Mesothelial cell of epicardium (in vitro differentiated cells): ENCODE measurements around the gene USO1. TPM values are rescaled to one million over a fixed set of nuclear protein-coding genes. Genes with fewer than 3 reads are reported as not detected.

Experiments used
- DNase-seq, 2 experiments: peaks; one replicate each; pipeline ENCODE4 v3.0.0; 2021; ENCODE audit warnings: low spot score in 2 of 2; ENCODE audit not compliant: unreplicated experiment in 2 of 2
- H3K27ac Mint-ChIP-seq: 2 replicates; pipeline ENCODE4 v1.8.0; 2021; ENCODE audit warnings: mixed read lengths
- H3K27me3 Mint-ChIP-seq: 2 replicates; pipeline ENCODE4 v1.8.0; 2021; ENCODE audit warnings: low read depth, mixed read lengths
- H3K36me3 Mint-ChIP-seq: 2 replicates; pipeline ENCODE4 v1.8.0; 2021; ENCODE audit warnings: mixed read lengths
- H3K4me1 Mint-ChIP-seq: 2 replicates; pipeline ENCODE4 v1.8.0; 2021; ENCODE audit warnings: mixed read lengths
- H3K4me3 Mint-ChIP-seq: 2 replicates; pipeline ENCODE4 v1.8.0; 2021; ENCODE audit warnings: mild to moderate bottlenecking, moderate library complexity, mixed read lengths
- H3K9me3 Mint-ChIP-seq: 2 replicates; pipeline ENCODE4 v1.8.0; 2021; ENCODE audit warnings: mixed read lengths
- total RNA-seq: library from RNA; stranded (reverse); gene quantifications from 3 replicates; pipeline ENCODE4 v1.2.1, GENCODE V29; 2021
- TF ChIP-seq, protein P1 (sequence below): fragments of 200-600 bp; sonication (generic); IDR thresholded peaks from one replicate; pipeline ENCODE4 v1.5.0; 2021; ENCODE audit warnings: antibody characterized with exemption; ENCODE audit not compliant: unreplicated experiment

USO1 gene
- total RNA-seq, 1 donor from 2014 or later, result 53.3 TPM

DNA sequence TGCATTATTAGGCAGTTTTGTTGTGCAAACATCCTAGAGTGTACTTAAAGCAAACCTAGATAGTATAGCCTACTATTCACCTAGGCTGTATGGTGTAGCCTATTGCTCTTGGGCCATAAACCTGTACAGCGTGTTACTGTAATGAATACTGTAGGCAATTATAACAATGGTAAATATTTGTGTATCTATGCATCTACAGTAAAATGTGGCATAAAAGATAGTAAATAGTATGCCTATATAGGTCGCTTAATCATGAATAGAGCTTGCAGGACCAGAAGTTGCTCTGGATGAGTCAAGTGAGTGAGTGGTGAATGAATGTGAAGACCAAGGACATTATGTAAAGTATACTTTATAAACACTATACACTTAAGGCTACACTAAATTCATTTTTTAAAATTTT lies 16.6 kb downstream of the USO1 start:
- peaks cover 8% of the 10 kb centered on the region for H3K4me1 Mint-ChIP-seq
- peaks cover 7% of the 10 kb centered on the region for H3K36me3 Mint-ChIP-seq
- no peak overlapping the region for H3K27ac Mint-ChIP-seq
- TF ChIP-seq, protein P1, sequence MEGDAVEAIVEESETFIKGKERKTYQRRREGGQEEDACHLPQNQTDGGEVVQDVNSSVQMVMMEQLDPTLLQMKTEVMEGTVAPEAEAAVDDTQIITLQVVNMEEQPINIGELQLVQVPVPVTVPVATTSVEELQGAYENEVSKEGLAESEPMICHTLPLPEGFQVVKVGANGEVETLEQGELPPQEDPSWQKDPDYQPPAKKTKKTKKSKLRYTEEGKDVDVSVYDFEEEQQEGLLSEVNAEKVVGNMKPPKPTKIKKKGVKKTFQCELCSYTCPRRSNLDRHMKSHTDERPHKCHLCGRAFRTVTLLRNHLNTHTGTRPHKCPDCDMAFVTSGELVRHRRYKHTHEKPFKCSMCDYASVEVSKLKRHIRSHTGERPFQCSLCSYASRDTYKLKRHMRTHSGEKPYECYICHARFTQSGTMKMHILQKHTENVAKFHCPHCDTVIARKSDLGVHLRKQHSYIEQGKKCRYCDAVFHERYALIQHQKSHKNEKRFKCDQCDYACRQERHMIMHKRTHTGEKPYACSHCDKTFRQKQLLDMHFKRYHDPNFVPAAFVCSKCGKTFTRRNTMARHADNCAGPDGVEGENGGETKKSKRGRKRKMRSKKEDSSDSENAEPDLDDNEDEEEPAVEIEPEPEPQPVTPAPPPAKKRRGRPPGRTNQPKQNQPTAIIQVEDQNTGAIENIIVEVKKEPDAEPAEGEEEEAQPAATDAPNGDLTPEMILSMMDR, result no peak
- no peak for DNase-seq
- H3K4me3 Mint-ChIP-seq, result no peak overlapping the region
- H3K27me3 Mint-ChIP-seq, result no peaks in the 10 kb centered on the region
- no peaks in the 10 kb centered on the region for H3K9me3 Mint-ChIP-seq

GRCh38 chr4:75742451-75742850 lies 18.1 kb downstream of the USO1 start:
- Mint-ChIP-seq H3K4me3 (no peak overlapping the region), H3K4me1 (peaks cover 10% of the 10 kb centered on the region), H3K9me3 (no peaks in the 10 kb centered on the region), H3K27me3 (no peaks in the 10 kb centered on the region), H3K27ac (peak overlapping the region; percentile 53), H3K36me3 (peaks cover 7% of the 10 kb centered on the region)
- TF ChIP-seq, protein P1, result no peak
- no peak for DNase-seq

- Mint-ChIP-seq H3K36me3 (peaks cover 7% of the 10 kb centered on the region), H3K9me3 (no peaks in the 10 kb centered on the region), H3K4me3 (no peak overlapping the region), H3K27me3 (no peaks in the 10 kb centered on the region), H3K4me1 (peaks cover 10% of the 10 kb centered on the region), H3K27ac (no peak overlapping the region)
- DNase-seq, result no peak
- TF ChIP-seq, protein P1, result no peak
Measured at GRCh38 chr4:75745161-75745560, 20.8 kb downstream of the USO1 start.

GRCh38 chr4:75745721-75746199 lies 21.4 kb downstream of the USO1 start:
- TF ChIP-seq, protein P1, result no peak

GRCh38 chr4:75752637-75753036 lies 28.3 kb downstream of the USO1 start:
- no peak for DNase-seq
- Mint-ChIP-seq H3K36me3 (peaks cover 28% of the 10 kb centered on the region), H3K27ac (no peak overlapping the region), H3K4me1 (no peaks in the 10 kb centered on the region), H3K27me3 (no peaks in the 10 kb centered on the region), H3K4me3 (no peak overlapping the region), H3K9me3 (peaks cover 6% of the 10 kb centered on the region)
- TF ChIP-seq, protein P1, result no peak

More at GRCh38 chr4:75745721-75746199, 21.4 kb downstream of the USO1 start:
- peaks cover 10% of the 10 kb centered on the region for H3K4me1 Mint-ChIP-seq
- H3K27me3 Mint-ChIP-seq, result no peaks in the 10 kb centered on the region
- no peak for DNase-seq
- peaks cover 7% of the 10 kb centered on the region for H3K36me3 Mint-ChIP-seq
- H3K4me3 Mint-ChIP-seq, result no peak overlapping the region
- no peak overlapping the region for H3K27ac Mint-ChIP-seq
- H3K9me3 Mint-ChIP-seq, result no peaks in the 10 kb centered on the region

DNA sequence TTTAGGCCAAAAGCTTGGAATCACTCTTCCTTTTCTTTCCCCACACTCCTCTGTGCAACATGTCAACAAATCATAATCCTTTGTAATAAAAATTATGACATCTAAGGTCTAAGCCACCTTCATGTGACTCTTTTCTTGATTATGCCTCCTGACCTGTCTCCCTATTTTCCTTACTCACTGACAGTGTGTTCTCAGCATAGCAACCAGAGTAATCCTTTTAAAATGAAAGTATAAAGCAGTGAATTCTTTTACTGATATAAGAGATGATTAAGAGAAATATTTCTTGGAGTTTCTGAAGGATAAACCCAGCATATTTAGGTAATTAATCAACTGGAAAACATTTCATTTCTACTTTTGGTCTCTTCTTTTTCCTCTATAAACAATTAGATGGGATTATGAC lies 44.7 kb downstream of the USO1 start:
- Mint-ChIP-seq H3K27me3 (no peaks in the 10 kb centered on the region), H3K36me3 (peaks cover 36% of the 10 kb centered on the region), H3K9me3 (peaks cover 4% of the 10 kb centered on the region), H3K4me3 (no peak overlapping the region), H3K27ac (peak overlapping the region; percentile 28), H3K4me1 (peaks cover 21% of the 10 kb centered on the region)
- DNase-seq, result no peak
- TF ChIP-seq, protein P1, result no peak
